Gastrocnemius medialis (tissue), 4 donors: Measurements from ENCODE around the gene SAMD8. TPM values are rescaled to one million over a fixed set of nuclear protein-coding genes. Genes with fewer than 3 reads are reported as not detected.
A peak's percentile ranks its signal among the peaks of the same experiment; 100 is the strongest.
"Not testable (repeated sequence)": the region's sequence is repeated elsewhere in the genome, so short reads cannot be mapped to it uniquely, and the experiment has no call there.

ENCODE experiments used
- ATAC-seq, 2 donors: fragments of 150-250 bp; one replicate each; pipeline ENCODE4 v1.9.1; 2016
- DNase-seq, 2 donors: peaks; one replicate each; pipeline ENCODE4 v3.0.0-alpha.2; 2019
- H3K27ac ChIP-seq, 4 donors: fragments of 200-600 bp; sonication (generic); 1 replicate in 1 of 4; 2 replicates in 3 of 4; pipeline ENCODE4 v1.5.1; 2016 to 2018; ENCODE audit warnings: mild to moderate bottlenecking in 2 of 4, moderate library complexity in 1 of 4
- H3K27me3 ChIP-seq, 3 donors: fragments of 200-600 bp; sonication (generic) in 2 of 3; 1 replicate in 1 of 3; 2 replicates in 2 of 3; pipeline versions ENCODE4 v1.5.1 to v1.6.0; 2016 to 2019; ENCODE audit warnings: mild to moderate bottlenecking in 1 of 3, moderate library complexity in 1 of 3
- H3K36me3 ChIP-seq, 2 donors: fragments of 200-600 bp; sonication (generic) in 1 of 2; one replicate each; pipeline ENCODE4 v1.5.1; 2017 to 2018
- H3K4me1 ChIP-seq, 2 donors: fragments of 200-600 bp; sonication (generic) in 1 of 2; one replicate each; pipeline ENCODE4 v1.5.1; 2016 to 2017; ENCODE audit warnings: mild to moderate bottlenecking in 2 of 2
- H3K4me3 ChIP-seq, 4 donors: fragments of 200-600 bp; sonication (generic) in 3 of 4; 1 replicate in 1 of 4; 2 replicates in 3 of 4; pipeline ENCODE4 v1.5.1; 2016 to 2019; ENCODE audit warnings: mild to moderate bottlenecking in 2 of 4
- H3K9me3 ChIP-seq, 3 donors: fragments of 200-600 bp; sonication (generic) in 2 of 3; 1 replicate in 1 of 3; 2 replicates in 2 of 3; pipeline ENCODE4 v1.5.1; 2016 to 2019
- CTCF ChIP-seq, 5 experiments: fragments of 450-650 bp in 3 of 5; fragments of 200-600 bp in 2 of 5; sonication (generic) in 2 of 5; IDR thresholded peaks in 4 of 5; conservative IDR thresholded peaks in 1 of 5; 1 replicate in 4 of 5; 2 replicates in 1 of 5; pipeline ENCODE4 v1.5.1; 2016 to 2019; ENCODE audit warnings: antibody characterized with exemption in 5 of 5, mild to moderate bottlenecking in 3 of 5, moderate library complexity in 3 of 5
- POLR2A ChIP-seq, 2 donors: fragments of 450-650 bp; IDR thresholded peaks; one replicate each; pipeline ENCODE4 v1.6.1; 2017; ENCODE audit warnings: antibody characterized with exemption in 2 of 2, mild to moderate bottlenecking in 2 of 2, moderate library complexity in 2 of 2
- in situ Hi-C, 4 donors: fragments of 200-750 bp; cut with MboI; loops; one replicate each; pipeline versions ENCODE4 v1.15.0 to v1.8.0; 2017; ENCODE audit warnings: low sequenced_read_pairs in 4 of 4
- intact Hi-C: fragments of 100-400 bp; cut with DNase I; formaldehyde crosslinking; loops from one replicate; pipeline ENCODE4 v1.15.1; 2023; ENCODE audit warnings: low total_unique reads
- total RNA-seq, 4 donors: library from RNA; depleted of rRNA; stranded (reverse); fragments of >200 nt; gene quantifications; one replicate each; pipeline versions ENCODE4 v1.1.0 to v1.2.3, GENCODE V29; 2016

Gene SAMD8
- total RNA-seq, 4 donors from 2014 or later = 46.2 to 125 (median 68.9) TPM

GRCh38 chr10:75191821-75192568, 80.5 kb downstream of the SAMD8 start:
- intact Hi-C loops = no loop called here

DNA sequence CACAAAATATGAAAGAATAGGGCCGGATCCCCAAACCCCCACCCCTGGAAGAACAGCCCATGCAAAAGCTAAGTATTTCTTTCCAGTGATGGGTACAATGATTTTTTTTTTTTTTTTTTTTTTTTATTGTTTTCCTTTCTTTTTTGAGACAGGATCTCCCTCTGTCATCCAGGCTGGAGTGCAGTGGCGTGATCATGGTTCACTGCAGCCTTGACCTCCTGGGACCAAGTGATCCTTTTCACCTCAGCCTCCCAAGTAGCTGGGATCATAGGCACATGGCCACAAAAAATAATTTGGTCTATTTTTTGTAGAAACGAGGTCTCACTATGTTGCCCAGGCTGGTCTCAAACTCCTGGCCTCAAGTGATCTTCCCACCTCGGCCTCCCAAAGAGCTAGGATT, 83.2 kb downstream of the SAMD8 start:
- ATAC-seq, H3K9me3 ChIP-seq, H3K27me3 ChIP-seq, H3K4me3 ChIP-seq, DNase-seq, intact Hi-C loops, in situ Hi-C loops, H3K27ac ChIP-seq, H3K4me1 ChIP-seq, H3K36me3 ChIP-seq: not testable (repeated sequence)

More at GRCh38 chr10:75191821-75192568, 80.5 kb downstream of the SAMD8 start:
- H3K9me3 ChIP-seq = no peaks in the 10 kb centered on the region
- ATAC-seq (peak; percentile 67 to 76), DNase-seq (peak; percentile 28 to 59)
- no peaks in the 10 kb centered on the region for H3K27me3 ChIP-seq
- H3K36me3 ChIP-seq = no peaks in the 10 kb centered on the region
- H3K4me1 ChIP-seq = no peaks in the 10 kb centered on the region
- TF ChIP-seq CTCF (IDR thresholded peaks at IDR 0.05 in 4 of 5, conservative IDR thresholded peaks at IDR 0.05 in 1 of 5) = no peak
- TF ChIP-seq POLR2A (IDR thresholded peaks at IDR 0.05) = no peak
- peak overlapping the region; percentile 40 to 66 (median 44) for H3K27ac ChIP-seq
- in situ Hi-C loops = no loop called here
- H3K4me3 ChIP-seq = no peak overlapping the region

GRCh38 chr10:75195035-75195763, 83.7 kb downstream of the SAMD8 start:
- Histone ChIP-seq H3K36me3 (no peaks in the 10 kb centered on the region), H3K4me1 (no peaks in the 10 kb centered on the region), H3K4me3 (no peak overlapping the region), H3K9me3 (no peaks in the 10 kb centered on the region), H3K27ac (no peak overlapping the region), H3K27me3 (no peaks in the 10 kb centered on the region)
- intact Hi-C loops (no loop called here), in situ Hi-C loops (no loop called here)
- no peak for TF ChIP-seq CTCF (IDR thresholded peaks at IDR 0.05 in 4 of 5, conservative IDR thresholded peaks at IDR 0.05 in 1 of 5)
- TF ChIP-seq POLR2A (IDR thresholded peaks at IDR 0.05) = no peak
- ATAC-seq (no peak), DNase-seq (no peak)

DNA sequence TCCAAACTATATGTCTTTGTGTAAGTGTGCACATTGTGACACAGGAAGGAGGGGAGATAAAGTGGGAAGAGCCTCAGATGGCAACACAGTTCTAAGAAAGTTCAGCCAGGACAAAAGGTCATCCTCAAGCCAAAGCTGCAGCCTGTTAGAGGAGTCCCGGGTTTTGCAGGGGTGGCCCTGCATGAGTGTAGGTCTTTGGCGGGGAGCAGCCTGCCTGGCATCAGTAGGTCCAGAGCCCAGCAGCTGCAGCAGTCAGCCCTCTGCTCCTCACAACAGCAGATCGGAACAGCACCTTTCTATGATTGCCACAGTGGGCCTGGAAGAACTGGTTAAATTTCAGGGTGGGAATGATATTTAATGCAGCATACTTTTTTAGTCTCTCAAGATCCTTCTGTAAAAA, 85.6 kb downstream of the SAMD8 start:
- no peaks in the 10 kb centered on the region for H3K4me1 ChIP-seq
- H3K27me3 ChIP-seq = no peaks in the 10 kb centered on the region
- ATAC-seq (no peak), DNase-seq (no peak)
- TF ChIP-seq CTCF (IDR thresholded peaks at IDR 0.05 in 4 of 5, conservative IDR thresholded peaks at IDR 0.05 in 1 of 5) (no peak), POLR2A (IDR thresholded peaks at IDR 0.05) (no peak)
- H3K27ac ChIP-seq = no peak overlapping the region
- H3K36me3 ChIP-seq = no peaks in the 10 kb centered on the region
- in situ Hi-C loops (no loop called here), intact Hi-C loops (no loop called here)
- H3K4me3 ChIP-seq = no peak overlapping the region
- no peaks in the 10 kb centered on the region for H3K9me3 ChIP-seq

DNA sequence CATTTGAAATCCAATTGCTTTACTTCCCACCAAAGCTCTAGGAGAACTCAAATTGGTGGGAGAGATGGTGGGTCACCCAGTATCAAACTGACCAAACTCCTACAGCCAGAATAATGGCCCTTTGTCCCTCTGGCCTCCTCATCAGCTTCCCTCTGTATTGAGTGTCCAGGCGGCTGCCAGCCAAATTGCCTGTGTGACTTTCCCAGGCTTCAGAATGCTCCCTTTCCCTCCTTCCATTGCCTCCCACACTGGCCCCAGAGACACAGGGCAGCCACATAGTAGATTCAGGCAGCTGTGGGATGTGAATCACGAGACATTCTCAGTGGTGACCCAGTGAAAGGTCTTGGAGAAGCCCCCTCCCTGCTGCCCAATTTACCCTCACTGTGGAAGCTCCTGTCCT, 86.5 kb downstream of the SAMD8 start:
- ATAC-seq (no peak), DNase-seq (no peak)
- H3K27ac ChIP-seq = no peak overlapping the region
- TF ChIP-seq CTCF (IDR thresholded peaks at IDR 0.05 in 4 of 5, conservative IDR thresholded peaks at IDR 0.05 in 1 of 5) (no peak), POLR2A (IDR thresholded peaks at IDR 0.05) (no peak)
- H3K27me3 ChIP-seq = no peaks in the 10 kb centered on the region
- no peaks in the 10 kb centered on the region for H3K9me3 ChIP-seq
- in situ Hi-C loops (no loop called here), intact Hi-C loops (no loop called here)
- no peak overlapping the region for H3K4me3 ChIP-seq
- peaks cover 0 to 5% of the 10 kb centered on the region in 2 donors for H3K4me1 ChIP-seq
- H3K36me3 ChIP-seq = no peaks in the 10 kb centered on the region

GRCh38 chr10:75199949-75200348, 88.5 kb downstream of the SAMD8 start:
- H3K4me3 ChIP-seq, intact Hi-C loops, H3K4me1 ChIP-seq, H3K36me3 ChIP-seq, H3K27me3 ChIP-seq, DNase-seq, H3K27ac ChIP-seq, H3K9me3 ChIP-seq, in situ Hi-C loops, ATAC-seq: not testable (repeated sequence)
